ENCODE results near the gene IPO11.

IPO11 gene

DNA sequence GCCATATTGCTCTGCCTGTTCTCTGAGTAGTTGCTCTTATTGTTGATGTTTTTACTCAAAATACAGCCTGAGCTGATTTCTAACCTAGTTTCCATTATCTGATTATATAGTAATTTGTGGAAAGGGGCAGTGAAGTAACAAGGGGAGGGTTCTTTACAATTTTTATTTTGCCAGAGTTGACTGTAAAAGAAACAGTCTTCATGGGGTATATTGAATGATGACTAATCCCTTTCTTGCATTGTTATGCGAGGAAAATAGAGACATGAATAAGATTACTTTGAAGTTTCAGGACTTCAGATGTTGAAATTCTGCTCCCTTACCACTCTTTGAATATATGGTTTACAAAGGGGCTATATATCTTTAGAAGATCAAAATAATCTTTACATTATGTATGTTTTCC lies 156.9 kb downstream of the IPO11 start:
- Histone ChIP-seq H3K9me3 (ENCODE audit: control insufficient read depth, insufficient read depth, low read depth, low read length) (peaks cover 13% of the 10 kb centered on the region; the same call in 1 of the 2 replicates), H3K4me3 (ENCODE audit: low read depth, low read length) (no peak overlapping the region), H3K4me1 (ENCODE audit: control insufficient read depth, insufficient read depth, low read length) (peaks cover 14% of the 10 kb centered on the region), H3K9ac (ENCODE audit: low read length) (peak overlapping the region; percentile 61), H3K27ac (ENCODE audit: low read depth, low read length) (peak overlapping the region; percentile 78), H3K27me3 (ENCODE audit: control insufficient read depth, insufficient read depth, low read length) (no peaks in the 10 kb centered on the region), H3K36me3 (ENCODE audit: control insufficient read depth, insufficient read depth, low read length) (peaks cover 4% of the 10 kb centered on the region)

DNA sequence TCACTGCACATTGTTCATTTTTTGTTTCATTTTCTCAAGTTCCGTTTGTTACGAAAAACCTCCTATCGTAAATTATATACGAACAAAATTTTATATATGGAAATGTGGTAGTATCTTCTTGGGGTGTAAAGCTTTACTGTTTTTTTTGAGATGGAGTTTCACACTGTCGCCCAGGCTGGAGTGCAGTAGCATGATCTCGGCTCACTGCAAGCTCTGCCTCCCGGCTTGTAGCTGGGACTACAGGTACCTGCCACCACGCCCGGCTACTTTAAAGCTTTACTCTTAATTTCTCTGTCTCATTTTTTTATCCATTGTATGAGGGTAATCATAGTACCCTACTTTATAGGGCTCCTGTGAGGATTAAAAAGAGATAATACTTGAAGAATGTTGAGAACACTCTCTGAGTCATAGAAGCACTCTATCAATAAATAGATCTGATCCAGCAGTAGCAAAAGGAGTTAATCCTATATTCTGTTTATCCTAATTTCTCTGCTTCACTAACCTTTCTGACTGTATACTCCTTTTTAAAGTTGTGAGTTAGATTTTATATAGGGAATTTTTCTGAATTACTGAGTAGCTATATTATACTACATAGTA lies 160.5 kb downstream of the IPO11 start:
- peaks cover 14% of the 10 kb centered on the region for H3K4me1 ChIP-seq (ENCODE audit: control insufficient read depth, insufficient read depth, low read length)
- no peak overlapping the region for H3K4me3 ChIP-seq (ENCODE audit: low read depth, low read length)
- H3K9ac ChIP-seq (ENCODE audit: low read length), result no peak overlapping the region
- no peaks in the 10 kb centered on the region; the same call in 1 of the 2 replicates for H3K36me3 ChIP-seq (ENCODE audit: control insufficient read depth, insufficient read depth, low read length)
- H3K9me3 ChIP-seq (ENCODE audit: control insufficient read depth, insufficient read depth, low read depth, low read length), result peaks cover 2% of the 10 kb centered on the region; the same call in 1 of the 2 replicates
- no peaks in the 10 kb centered on the region for H3K27me3 ChIP-seq (ENCODE audit: control insufficient read depth, insufficient read depth, low read length)
- no peak overlapping the region for H3K27ac ChIP-seq (ENCODE audit: low read depth, low read length)

DNA sequence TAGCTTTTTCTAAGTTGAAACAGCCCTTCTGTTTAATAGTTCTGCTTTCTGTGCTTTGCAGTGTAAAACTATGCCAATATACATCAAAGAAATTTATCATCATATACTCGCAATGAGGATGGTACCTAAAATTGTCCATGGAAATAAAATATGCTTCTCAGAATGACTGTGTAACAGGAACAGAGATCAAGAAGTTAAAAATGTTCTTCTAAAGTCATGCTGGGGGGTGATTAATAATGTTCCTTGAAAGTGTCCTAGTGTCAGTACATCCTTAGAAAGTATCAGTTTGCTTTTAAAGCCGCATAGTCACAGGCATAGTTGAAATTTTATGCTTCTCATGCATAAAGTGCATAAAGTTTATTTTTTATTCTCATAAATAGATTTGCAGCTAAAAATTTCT lies 162.0 kb downstream of the IPO11 start:
- Histone ChIP-seq H3K36me3 (ENCODE audit: control insufficient read depth, insufficient read depth, low read length) (no peaks in the 10 kb centered on the region), H3K9ac (ENCODE audit: low read length) (no peak overlapping the region), H3K4me1 (ENCODE audit: control insufficient read depth, insufficient read depth, low read length) (peaks cover 9% of the 10 kb centered on the region; the same call in 1 of the 2 replicates), H3K9me3 (ENCODE audit: control insufficient read depth, insufficient read depth, low read depth, low read length) (no peaks in the 10 kb centered on the region), H3K27me3 (ENCODE audit: control insufficient read depth, insufficient read depth, low read length) (no peaks in the 10 kb centered on the region), H3K27ac (ENCODE audit: low read depth, low read length) (no peak overlapping the region), H3K4me3 (ENCODE audit: low read depth, low read length) (no peak overlapping the region)

DNA sequence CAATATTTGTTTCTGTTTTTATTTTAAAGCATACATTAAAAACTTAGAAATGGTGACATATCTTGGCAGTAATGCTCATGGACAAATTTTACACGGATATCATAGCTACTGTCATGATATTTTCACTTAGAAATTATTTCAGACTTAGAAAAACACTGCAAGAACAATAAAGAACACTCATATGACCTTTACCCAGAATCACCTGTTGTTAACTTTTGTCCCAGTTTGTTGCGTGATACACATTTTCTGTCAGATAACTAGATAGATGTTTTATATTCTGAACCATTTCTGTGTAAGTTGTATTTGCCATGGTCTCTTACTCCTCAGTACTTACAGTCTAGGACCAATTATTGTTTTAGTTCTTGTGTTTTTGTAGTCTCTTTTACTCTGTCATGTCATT lies 162.5 kb downstream of the IPO11 start:
- Histone ChIP-seq H3K36me3 (ENCODE audit: control insufficient read depth, insufficient read depth, low read length) (no peaks in the 10 kb centered on the region), H3K4me1 (ENCODE audit: control insufficient read depth, insufficient read depth, low read length) (peaks cover 6% of the 10 kb centered on the region; the same call in 1 of the 2 replicates), H3K4me3 (ENCODE audit: low read depth, low read length) (no peak overlapping the region), H3K9ac (ENCODE audit: low read length) (no peak overlapping the region), H3K27ac (ENCODE audit: low read depth, low read length) (no peak overlapping the region), H3K27me3 (ENCODE audit: control insufficient read depth, insufficient read depth, low read length) (no peaks in the 10 kb centered on the region), H3K9me3 (ENCODE audit: control insufficient read depth, insufficient read depth, low read depth, low read length) (no peaks in the 10 kb centered on the region)

DNA sequence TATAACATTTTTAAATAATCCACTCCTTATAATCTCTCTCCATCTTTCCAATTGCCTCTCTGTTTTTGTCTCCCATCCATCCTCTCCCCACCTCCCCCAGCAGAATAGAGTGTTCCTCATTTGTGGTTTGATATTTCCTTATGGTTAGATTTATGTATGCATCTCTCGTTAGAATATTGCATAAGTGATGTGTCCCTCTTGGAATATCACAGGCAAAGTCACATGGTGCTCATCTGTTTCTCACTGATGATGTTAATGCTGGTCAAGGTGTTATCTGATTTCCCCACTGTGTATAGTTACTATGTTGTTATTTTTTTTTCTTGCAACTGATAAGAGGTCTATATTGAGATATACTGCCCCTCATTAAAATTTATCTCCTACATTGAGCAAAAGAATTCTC lies 162.9 kb downstream of the IPO11 start:
- Histone ChIP-seq H3K27ac (ENCODE audit: low read depth, low read length) (no peak overlapping the region), H3K9me3 (ENCODE audit: control insufficient read depth, insufficient read depth, low read depth, low read length) (no peaks in the 10 kb centered on the region), H3K4me3 (ENCODE audit: low read depth, low read length) (no peak overlapping the region), H3K4me1 (ENCODE audit: control insufficient read depth, insufficient read depth, low read length) (peaks cover 6% of the 10 kb centered on the region; the same call in 1 of the 2 replicates), H3K9ac (ENCODE audit: low read length) (no peak overlapping the region), H3K36me3 (ENCODE audit: control insufficient read depth, insufficient read depth, low read length) (no peaks in the 10 kb centered on the region; the same call in 1 of the 2 replicates), H3K27me3 (ENCODE audit: control insufficient read depth, insufficient read depth, low read length) (no peaks in the 10 kb centered on the region)

DNA sequence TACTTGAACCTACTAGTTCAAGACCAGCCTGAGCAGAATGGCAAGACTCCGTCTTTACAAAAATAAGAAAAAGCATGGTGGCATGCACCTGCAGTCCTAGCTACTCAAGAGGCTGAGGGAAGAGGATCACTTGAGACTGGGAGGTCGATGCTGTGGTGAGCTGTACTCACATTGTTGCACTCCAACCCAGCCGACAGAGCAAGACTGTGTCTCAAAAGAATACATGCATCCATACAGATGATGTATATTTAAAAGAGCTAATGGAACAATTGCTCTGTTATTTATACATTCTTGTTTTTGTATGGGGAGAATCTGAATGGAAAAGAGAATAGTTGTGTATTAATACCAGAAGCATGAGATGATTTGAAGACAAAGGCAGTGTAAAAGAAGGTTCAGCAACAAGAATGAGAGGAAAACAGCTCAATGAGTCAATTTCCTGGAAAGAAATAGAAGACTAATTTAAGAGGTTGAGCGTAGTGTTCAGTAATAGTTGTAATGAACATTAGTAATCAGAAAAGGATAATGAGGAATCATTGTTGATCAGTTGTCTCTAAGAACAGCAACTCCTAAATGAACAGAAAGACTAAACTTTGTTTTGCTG lies 164.1 kb downstream of the IPO11 start:
- Histone ChIP-seq H3K27me3 (ENCODE audit: control insufficient read depth, insufficient read depth, low read length) (no peaks in the 10 kb centered on the region), H3K9ac (ENCODE audit: low read length) (no peak overlapping the region), H3K9me3 (ENCODE audit: control insufficient read depth, insufficient read depth, low read depth, low read length) (no peaks in the 10 kb centered on the region), H3K4me3 (ENCODE audit: low read depth, low read length) (no peak overlapping the region), H3K36me3 (ENCODE audit: control insufficient read depth, insufficient read depth, low read length) (no peaks in the 10 kb centered on the region; the same call in 1 of the 2 replicates), H3K27ac (ENCODE audit: low read depth, low read length) (no peak overlapping the region), H3K4me1 (ENCODE audit: control insufficient read depth, insufficient read depth, low read length) (peaks cover 6% of the 10 kb centered on the region; the same call in 1 of the 2 replicates)

DNA sequence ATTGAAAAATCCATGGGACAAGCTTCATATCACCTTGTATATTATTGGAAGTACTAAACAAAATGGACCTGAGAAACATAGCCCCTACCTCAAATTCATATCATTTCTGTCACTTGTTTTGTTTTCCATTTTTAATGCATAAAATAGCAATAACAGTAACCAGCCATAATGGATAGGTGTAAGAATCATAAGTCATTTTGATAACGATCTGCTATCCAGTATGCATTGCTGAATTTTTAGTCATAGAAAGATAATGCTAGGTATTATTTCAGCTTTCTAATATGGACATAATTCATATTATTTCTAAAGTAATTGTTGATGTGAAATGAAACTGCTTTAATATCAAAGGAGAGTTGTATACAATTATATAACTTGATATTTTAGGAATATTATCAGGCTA lies 164.9 kb downstream of the IPO11 start:
- H3K4me1 ChIP-seq (ENCODE audit: control insufficient read depth, insufficient read depth, low read length), result peaks cover 6% of the 10 kb centered on the region; the same call in 1 of the 2 replicates
- H3K27me3 ChIP-seq (ENCODE audit: control insufficient read depth, insufficient read depth, low read length), result no peaks in the 10 kb centered on the region
- H3K4me3 ChIP-seq (ENCODE audit: low read depth, low read length), result no peak overlapping the region
- no peak overlapping the region for H3K27ac ChIP-seq (ENCODE audit: low read depth, low read length)
- no peaks in the 10 kb centered on the region; the same call in 1 of the 2 replicates for H3K36me3 ChIP-seq (ENCODE audit: control insufficient read depth, insufficient read depth, low read length)
- H3K9me3 ChIP-seq (ENCODE audit: control insufficient read depth, insufficient read depth, low read depth, low read length), result no peaks in the 10 kb centered on the region
- H3K9ac ChIP-seq (ENCODE audit: low read length), result no peak overlapping the region

DNA sequence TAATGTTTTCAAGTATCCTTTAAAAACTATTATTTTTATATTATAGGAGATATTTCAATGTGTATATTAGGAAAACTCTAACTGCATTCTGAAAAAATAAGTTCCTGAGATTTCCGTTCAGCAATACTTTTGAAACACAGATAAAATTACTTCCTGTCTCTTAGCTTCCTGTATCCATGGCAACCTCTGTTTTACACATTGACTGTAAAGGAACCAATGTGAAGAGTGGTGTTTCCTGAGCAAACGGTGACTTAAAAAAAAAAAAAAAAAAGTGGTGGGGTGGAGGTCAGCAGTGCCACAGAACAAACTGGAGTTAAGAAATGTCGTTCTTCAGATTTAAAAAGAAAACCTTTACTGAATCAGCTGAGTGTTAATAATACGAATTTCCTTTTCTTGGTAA lies 166.0 kb downstream of the IPO11 start, which contains the start of gene LRRC70:
LRRC70 (plus strand) TSS at position 280 of the 400 bp plus-strand sequence. CDS start 620 bp downstream, outside the sequence.
- no peak within 1 kb of the TSS for H3K27ac ChIP-seq (ENCODE audit: low read depth, low read length)
- H3K9ac ChIP-seq (ENCODE audit: low read length), result no peak within 1 kb of the TSS
- no peaks in the 10 kb centered on the region; the same call in 1 of the 2 replicates for H3K36me3 ChIP-seq (ENCODE audit: control insufficient read depth, insufficient read depth, low read length)
- peaks cover 6% of the 10 kb centered on the region; the same call in 1 of the 2 replicates for H3K4me1 ChIP-seq (ENCODE audit: control insufficient read depth, insufficient read depth, low read length)
- H3K9me3 ChIP-seq (ENCODE audit: control insufficient read depth, insufficient read depth, low read depth, low read length), result no peaks in the 10 kb centered on the region
- H3K4me3 ChIP-seq (ENCODE audit: low read depth, low read length), result no peak within 1 kb of the TSS
- H3K27me3 ChIP-seq (ENCODE audit: control insufficient read depth, insufficient read depth, low read length), result no peaks in the 10 kb centered on the region

DNA sequence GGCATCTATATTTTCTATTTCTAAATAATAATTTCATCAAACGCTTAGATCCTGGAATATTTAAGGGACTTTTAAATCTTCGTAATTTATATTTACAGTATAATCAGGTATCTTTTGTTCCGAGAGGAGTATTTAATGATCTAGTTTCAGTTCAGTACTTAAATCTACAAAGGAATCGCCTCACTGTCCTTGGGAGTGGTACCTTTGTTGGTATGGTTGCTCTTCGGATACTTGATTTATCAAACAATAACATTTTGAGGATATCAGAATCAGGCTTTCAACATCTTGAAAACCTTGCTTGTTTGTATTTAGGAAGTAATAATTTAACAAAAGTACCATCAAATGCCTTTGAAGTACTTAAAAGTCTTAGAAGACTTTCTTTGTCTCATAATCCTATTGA lies 167.2 kb downstream of the IPO11 start:
- H3K27ac ChIP-seq (ENCODE audit: low read depth, low read length), result no peak overlapping the region
- no peaks in the 10 kb centered on the region for H3K27me3 ChIP-seq (ENCODE audit: control insufficient read depth, insufficient read depth, low read length)
- H3K4me1 ChIP-seq (ENCODE audit: control insufficient read depth, insufficient read depth, low read length), result peaks cover 6% of the 10 kb centered on the region; the same call in 1 of the 2 replicates

DNA sequence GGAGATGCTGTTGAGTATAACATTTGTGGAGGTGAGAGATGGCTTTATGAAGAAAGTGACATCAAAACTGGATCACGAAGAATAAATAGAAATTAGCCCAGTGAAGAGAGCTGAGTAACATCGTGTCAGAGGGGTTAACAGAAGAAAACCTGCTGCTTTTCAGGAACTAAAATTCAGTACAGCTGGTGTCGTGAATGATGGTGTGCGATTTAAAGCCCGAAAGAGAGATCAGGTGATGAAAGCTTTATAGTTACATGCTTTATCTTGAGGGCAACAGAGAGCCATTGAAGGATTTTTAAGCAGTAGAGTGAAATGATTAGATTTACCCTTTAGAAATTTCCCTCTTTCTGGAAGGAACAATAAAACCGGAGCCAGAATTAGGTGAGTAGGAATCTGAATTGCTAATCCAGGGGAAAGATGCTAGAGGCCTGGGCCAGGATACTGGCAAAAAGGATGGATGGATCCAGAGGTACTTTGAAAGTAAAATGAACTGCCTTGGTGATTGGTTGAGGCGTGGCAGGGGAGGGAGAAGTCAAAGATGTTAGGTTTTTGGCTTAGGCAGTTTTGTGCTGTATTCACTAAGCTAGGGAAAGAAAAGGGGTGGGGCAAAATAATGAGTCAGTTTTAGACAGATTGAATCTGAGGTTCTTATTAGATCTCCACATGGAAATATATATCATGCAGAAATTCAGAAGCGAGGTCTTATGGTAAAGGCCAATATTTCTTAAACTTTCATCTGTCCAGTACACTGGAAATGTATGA lies 169.5 kb downstream of the IPO11 start:
- Histone ChIP-seq H3K27me3 (ENCODE audit: control insufficient read depth, insufficient read depth, low read length) (no peaks in the 10 kb centered on the region), H3K4me1 (ENCODE audit: control insufficient read depth, insufficient read depth, low read length) (peaks cover 6% of the 10 kb centered on the region), H3K36me3 (ENCODE audit: control insufficient read depth, insufficient read depth, low read length) (no peaks in the 10 kb centered on the region; the same call in 1 of the 2 replicates), H3K4me3 (ENCODE audit: low read depth, low read length) (no peak overlapping the region), H3K9ac (ENCODE audit: low read length) (no peak overlapping the region), H3K9me3 (ENCODE audit: control insufficient read depth, insufficient read depth, low read depth, low read length) (no peaks in the 10 kb centered on the region), H3K27ac (ENCODE audit: low read depth, low read length) (no peak overlapping the region)

More for the DNA sequence above, 167.2 kb downstream of the IPO11 start:
- Histone ChIP-seq H3K9ac (ENCODE audit: low read length) (no peak overlapping the region), H3K36me3 (ENCODE audit: control insufficient read depth, insufficient read depth, low read length) (no peaks in the 10 kb centered on the region; the same call in 1 of the 2 replicates), H3K9me3 (ENCODE audit: control insufficient read depth, insufficient read depth, low read depth, low read length) (no peaks in the 10 kb centered on the region), H3K4me3 (ENCODE audit: low read depth, low read length) (no peak overlapping the region)

DNA sequence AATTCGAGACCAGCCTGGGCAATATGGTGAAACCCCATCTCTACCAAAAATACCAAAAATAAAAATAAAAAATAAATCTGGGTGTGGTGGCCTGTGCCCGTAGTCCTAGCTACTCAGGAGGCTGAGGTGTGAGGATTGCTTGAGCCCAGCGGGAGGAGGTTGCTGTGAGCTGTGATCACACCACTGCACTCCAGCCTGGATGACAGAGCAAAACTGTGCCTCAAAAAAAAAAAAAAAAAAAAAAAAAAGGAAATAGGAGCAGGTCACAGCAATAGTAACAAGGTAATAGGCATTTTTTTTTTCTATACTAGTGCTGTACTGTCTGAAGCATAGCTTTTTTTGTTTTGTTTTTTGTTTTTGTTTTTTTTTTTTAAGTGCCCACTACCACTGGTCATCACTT lies 171.8 kb downstream of the IPO11 start:
- H3K4me3 ChIP-seq (ENCODE audit: low read depth, low read length), result no peak overlapping the region
- no peaks in the 10 kb centered on the region; the same call in 1 of the 2 replicates for H3K4me1 ChIP-seq (ENCODE audit: control insufficient read depth, insufficient read depth, low read length)
- H3K9ac ChIP-seq (ENCODE audit: low read length), result no peak overlapping the region
- no peaks in the 10 kb centered on the region for H3K9me3 ChIP-seq (ENCODE audit: control insufficient read depth, insufficient read depth, low read depth, low read length)
- H3K27ac ChIP-seq (ENCODE audit: low read depth, low read length), result no peak overlapping the region
- H3K27me3 ChIP-seq (ENCODE audit: control insufficient read depth, insufficient read depth, low read length), result no peaks in the 10 kb centered on the region
- peaks cover 7% of the 10 kb centered on the region for H3K36me3 ChIP-seq (ENCODE audit: control insufficient read depth, insufficient read depth, low read length)
